ENCODE results near the gene MATK.

The MATK gene, protein sequence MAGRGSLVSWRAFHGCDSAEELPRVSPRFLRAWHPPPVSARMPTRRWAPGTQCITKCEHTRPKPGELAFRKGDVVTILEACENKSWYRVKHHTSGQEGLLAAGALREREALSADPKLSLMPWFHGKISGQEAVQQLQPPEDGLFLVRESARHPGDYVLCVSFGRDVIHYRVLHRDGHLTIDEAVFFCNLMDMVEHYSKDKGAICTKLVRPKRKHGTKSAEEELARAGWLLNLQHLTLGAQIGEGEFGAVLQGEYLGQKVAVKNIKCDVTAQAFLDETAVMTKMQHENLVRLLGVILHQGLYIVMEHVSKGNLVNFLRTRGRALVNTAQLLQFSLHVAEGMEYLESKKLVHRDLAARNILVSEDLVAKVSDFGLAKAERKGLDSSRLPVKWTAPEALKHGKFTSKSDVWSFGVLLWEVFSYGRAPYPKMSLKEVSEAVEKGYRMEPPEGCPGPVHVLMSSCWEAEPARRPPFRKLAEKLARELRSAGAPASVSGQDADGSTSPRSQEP
- total RNA-seq, result 19.0 to 44.2 reads per million in 2 donors

GRCh38 chr19:3785938-3786824 is at the start of gene MATK:
Gene MATK, minus strand, starts transcription at chr19:3786381. Its CDS starts 1,246 bp downstream, at chr19:3785135.
- no peak for DNase-seq

GRCh38 chr19:3835055-3835435 is 48.9 kb upstream of the MATK start:
- DNase-seq, result no peak

- DNase-seq, result no peak
Observed at GRCh38 chr19:3834349-3835054, 48.3 kb upstream of the MATK start.

DNA sequence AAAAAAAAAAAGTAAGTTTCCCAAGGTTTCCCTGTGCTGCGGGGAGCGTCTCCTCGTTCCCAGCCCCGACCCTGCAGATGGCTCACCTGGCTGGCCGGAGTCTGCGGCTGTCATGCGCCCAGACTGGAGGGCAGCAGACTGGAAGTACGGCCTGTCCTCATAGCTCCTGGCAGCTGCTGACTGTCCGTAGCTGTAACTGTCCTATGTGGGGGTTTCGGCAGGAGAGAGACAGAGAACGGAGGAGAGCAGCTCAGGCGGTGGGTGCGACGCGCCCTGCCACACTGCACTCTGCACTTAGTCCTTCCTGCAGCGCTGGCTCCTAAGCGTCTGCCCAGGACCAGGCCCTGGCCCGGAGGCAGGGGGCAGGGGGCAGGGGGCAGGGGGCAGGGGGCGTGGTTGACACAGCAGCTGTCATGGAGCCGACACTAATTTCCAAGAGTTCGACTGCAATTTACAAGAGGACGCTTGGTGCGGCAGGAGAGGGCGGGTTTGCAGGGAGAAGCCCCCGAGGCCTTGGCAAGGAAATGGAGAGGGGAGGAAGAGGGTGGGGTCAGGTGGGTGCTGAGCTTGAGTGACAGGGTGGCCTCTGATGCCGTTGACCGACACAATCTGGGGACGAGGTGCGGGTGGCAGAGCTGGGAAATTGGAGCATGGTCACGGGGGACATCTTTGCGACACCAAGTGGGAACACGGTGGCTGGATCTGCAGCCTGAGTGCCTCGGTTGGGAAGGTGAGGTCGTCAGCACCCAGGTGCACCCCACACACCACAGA is 47.6 kb upstream of the MATK start:
- no peak for DNase-seq

DNA sequence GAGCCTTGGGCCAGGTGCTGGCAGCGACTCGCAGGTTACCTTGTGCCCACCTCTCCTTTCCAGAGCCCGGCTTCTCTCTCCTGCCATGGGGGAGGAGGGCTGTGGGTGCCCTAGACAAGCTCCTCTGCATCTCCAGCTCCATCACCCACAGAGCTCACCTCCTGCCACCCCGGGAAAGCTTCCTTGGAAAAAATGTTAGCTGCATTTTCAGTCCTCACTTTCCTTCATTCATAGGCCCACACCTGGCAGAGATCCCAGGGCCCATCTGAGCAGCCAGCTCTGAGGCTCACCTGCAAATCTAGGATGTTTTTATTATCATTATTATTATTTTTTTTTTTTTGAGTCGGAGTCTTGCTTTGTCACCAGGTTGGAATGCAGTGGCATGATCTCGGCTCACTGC is 45.8 kb upstream of the MATK start:
- DNase-seq, result no peak

DNA sequence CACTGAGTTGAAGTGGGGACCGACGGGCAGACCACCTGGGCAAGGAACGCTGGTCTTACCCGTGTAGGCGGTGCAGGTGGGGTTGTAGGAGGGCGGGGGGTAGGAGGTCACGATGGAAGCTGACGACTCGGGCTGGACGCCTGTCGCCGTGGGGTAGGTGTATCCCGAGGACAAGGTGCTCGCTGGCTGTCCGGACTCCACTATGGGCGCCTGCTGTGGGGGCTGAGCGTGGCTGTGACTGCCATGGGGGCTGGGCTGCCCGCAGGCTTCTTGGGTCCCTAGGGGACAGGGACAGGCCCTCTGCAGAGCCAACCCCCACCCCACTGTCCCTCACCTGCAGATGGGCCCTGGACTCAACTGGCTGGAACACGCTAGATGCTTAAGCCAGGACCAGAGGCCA is 45.4 kb upstream of the MATK start:
- DNase-seq, result no peak

DNA sequence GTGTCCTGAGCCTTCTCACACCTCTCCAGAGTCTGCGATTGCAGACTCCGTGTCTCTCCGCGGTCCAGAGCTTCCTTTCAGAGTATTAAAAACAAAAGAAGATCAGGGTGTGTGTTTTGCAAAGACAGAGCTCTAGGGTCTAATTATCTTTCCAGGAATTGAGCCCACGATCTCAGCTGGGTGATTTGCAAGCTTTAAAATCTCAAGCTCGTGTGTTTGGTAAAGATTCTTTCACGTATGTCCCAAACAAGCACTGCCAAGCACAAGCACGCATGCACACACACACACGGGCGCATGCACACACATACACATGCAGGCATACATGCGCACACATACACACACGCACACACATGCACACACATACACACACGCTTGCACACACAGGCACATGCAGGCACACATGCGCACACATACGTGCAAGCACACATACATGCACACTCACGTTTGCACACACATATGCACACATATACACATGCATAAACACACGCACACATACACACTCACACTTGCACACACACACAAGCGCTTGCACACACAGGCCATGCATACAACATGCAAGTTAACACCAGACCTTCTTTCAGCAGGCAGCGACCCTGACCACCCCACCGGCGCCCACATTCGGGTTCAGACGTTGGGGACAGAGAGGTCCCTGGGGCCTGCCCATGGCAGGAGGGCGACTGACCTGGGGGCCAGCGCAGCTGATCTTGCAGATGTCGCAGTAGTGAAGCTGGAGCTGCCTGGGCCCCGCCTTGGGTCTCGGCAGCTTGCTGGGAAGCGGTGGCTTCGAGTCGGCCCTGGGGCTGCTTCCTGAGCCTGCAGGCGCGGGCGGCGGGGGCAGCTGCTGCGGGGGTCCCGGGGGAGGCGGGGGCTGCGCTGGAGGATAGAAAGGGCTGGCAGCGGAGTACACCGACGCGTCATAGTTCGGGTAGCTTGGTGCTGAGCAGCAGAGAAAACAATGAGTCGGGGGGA is 44.7 kb upstream of the MATK start:
- no peak for DNase-seq

- no peak for DNase-seq
Observed at GRCh38 chr19:3827306-3827705, 41.1 kb upstream of the MATK start.

DNA sequence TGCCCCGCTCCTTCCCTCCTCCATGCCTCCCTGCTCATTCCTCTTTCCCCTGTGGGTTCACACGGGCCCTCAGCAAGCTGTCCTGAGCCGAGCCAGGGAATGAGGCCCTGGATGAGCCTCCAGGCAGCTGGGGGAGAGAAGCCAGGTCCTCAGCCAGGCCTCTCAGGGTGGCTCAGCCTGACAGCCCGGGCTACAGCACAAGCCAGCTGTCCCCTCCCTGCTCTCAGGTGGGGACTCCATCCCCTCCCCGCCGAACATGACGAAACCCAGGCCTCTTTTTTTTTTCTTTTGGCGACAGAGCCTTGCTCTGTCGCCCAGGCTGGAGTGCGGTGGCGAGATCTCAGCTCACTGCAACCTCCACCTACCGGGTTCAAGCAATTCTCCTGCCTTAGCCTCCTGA is 40.0 kb upstream of the MATK start:
- DNase-seq, result no peak

- no peak for DNase-seq
Observed at GRCh38 chr19:3825286-3825956, 39.2 kb upstream of the MATK start.

DNA sequence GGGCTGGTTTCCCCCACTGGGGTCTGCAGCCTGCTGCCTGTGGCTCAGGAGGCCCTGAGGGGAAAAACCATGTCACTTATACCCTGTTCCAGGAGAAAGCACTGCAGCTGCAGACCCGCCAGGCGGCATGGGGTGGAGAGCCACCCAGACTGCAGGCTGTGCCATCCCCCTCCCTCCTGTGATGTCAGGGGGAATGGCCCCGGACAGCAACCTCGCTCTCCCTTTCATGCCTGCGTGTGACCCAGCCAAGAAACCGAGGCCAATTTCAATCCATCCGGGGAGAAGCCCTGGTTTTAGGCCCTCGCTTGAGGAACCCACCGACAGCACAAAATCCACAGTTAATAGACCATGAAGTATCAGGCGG is 37.2 kb upstream of the MATK start:
- no peak for DNase-seq

GRCh38 chr19:3822683-3823349 is 36.6 kb upstream of the MATK start:
- DNase-seq, result no peak

GRCh38 chr19:3821857-3822364 is 35.7 kb upstream of the MATK start:
- peak; percentile 90 for DNase-seq

DNA sequence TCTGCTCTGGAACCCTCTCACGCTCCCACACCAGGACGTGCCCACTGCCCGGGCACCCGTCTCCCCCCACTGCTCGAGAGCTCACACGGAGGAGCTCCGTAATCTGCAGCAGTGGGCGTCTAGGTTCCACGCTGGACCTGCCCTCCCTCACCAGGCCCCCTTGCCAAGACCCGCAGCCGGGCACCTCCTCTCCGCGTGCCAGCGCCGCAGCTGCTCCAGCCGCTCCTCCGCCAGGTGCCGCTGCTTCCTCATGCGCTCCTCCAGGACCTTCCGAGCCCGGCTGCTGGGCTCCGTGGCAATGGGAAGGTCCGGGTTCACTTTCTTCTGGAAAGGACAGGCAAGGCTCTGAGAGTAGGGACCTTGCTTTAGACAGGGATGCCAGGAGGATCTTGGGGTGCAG is 35.0 kb upstream of the MATK start:
- no peak for DNase-seq

- DNase-seq, result no peak
Observed at GRCh38 chr19:3819989-3820388, 33.8 kb upstream of the MATK start.

DNA sequence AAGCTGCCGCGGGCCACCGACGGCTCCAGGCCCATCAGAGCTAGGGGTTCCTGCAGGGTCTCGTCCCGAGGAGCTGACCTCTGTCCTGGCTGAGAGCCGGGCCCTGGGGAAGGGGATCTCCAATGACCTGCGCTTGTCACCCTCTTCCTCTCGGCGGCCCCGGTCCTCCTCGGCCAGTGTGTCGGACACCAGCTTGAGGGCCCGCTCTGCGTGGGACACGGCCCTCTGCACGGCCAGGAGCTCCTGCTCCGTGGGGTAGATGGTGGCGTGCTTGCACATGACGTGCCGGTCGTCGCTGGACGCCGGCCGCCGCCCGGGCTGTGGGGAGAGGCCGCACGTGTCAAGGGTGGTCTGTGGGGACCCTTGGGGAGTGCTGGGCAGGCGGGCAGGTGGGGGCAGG is 32.7 kb upstream of the MATK start:
- no peak for DNase-seq

GRCh38 chr19:3818466-3818865 is 32.3 kb upstream of the MATK start:
- no peak for DNase-seq

GRCh38 chr19:3817761-3818160 is 31.6 kb upstream of the MATK start:
- DNase-seq, result no peak

DNA sequence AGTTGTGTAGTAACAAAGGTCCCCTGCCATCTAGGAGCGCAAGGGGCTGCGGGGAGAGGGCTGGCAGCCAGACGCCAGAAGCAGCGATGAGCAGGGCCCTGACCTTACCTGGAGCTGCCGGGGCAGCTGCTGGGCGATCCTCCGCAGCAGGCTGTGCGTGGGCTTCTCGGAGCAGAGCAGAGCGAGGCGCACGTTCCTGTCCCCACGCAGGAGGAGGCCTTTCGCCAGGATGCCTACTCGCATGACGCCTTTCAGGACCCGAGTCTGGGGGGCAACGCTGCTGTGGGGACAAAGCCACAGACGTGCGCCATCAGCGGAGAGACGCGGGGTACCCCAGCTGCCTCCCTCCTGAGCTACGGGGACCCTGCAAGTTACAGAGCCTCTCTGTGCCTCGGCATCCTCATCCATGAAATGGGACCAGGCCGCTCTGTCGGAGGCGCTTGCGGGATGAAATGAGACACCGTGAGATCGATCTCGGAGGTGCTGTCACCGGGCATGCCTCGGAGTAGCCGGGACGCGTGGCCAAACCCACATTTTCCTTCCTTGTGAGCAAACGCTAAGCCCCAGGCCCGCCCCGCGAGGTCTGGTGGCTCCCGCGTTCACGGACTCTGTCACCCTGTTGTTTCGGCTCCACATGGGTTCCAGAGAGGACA is 30.5 kb upstream of the MATK start:
- DNase-seq, result no peak

All from T-helper 9 cell (primary cell).